SH-SY5Y (cell line): ENCODE results near the gene SLC39A11.

ENCODE experiments used
- GATA2 ChIP-seq: IDR thresholded peaks from 2 replicates; pipeline ENCODE4 v1.6.1; 2011; ENCODE audit warnings: mild to moderate bottlenecking, low read depth, low read length
- GATA3 ChIP-seq: IDR thresholded peaks from 2 replicates; pipeline ENCODE4 v1.6.1; 2011; ENCODE audit warnings: low read depth, mild to moderate bottlenecking, low read length, moderate library complexity

Gene SLC39A11

GRCh38 chr17:73068322-73069153 is 23.9 kb downstream of the SLC39A11 start:
- peak; percentile 67 for TF ChIP-seq GATA2
- TF ChIP-seq GATA3 = peak; percentile 40; the same call in 1 of the 2 replicates

- TF ChIP-seq GATA3 = no peak
- TF ChIP-seq GATA2 = no peak
Observed at GRCh38 chr17:73067075-73067474, 25.4 kb downstream of the SLC39A11 start.

GRCh38 chr17:73066148-73066884 is 26.2 kb downstream of the SLC39A11 start:
- no peak for TF ChIP-seq GATA2
- TF ChIP-seq GATA3 = no peak

GRCh38 chr17:73065376-73065775 is 27.1 kb downstream of the SLC39A11 start:
- no peak for TF ChIP-seq GATA2
- no peak for TF ChIP-seq GATA3

- TF ChIP-seq GATA2 (peak; percentile 32; the same call in 1 of the 2 replicates), GATA3 (no peak)
Observed at GRCh38 chr17:73064084-73064938, 28.2 kb downstream of the SLC39A11 start.

- TF ChIP-seq GATA3 = no peak
- TF ChIP-seq GATA2 = no peak
Observed at GRCh38 chr17:73062726-73063125, 29.8 kb downstream of the SLC39A11 start.

- no peak for TF ChIP-seq GATA2
- TF ChIP-seq GATA3 = no peak
Observed at GRCh38 chr17:73061161-73061560, 31.3 kb downstream of the SLC39A11 start.

- TF ChIP-seq GATA3 (no peak), GATA2 (no peak)
Observed at GRCh38 chr17:73060721-73061120, 31.8 kb downstream of the SLC39A11 start.

- TF ChIP-seq GATA2 (no peak), GATA3 (no peak)
Observed at GRCh38 chr17:73058022-73058421, 34.5 kb downstream of the SLC39A11 start.

- TF ChIP-seq GATA2 = no peak
- no peak for TF ChIP-seq GATA3
Observed at GRCh38 chr17:73057196-73057595, 35.3 kb downstream of the SLC39A11 start.

GRCh38 chr17:73052923-73053322 is 39.6 kb downstream of the SLC39A11 start:
- TF ChIP-seq GATA2 = no peak
- TF ChIP-seq GATA3 = no peak

- no peak for TF ChIP-seq GATA3
- TF ChIP-seq GATA2 = no peak
Observed at GRCh38 chr17:73050797-73051196, 41.7 kb downstream of the SLC39A11 start.

- no peak for TF ChIP-seq GATA2
- no peak for TF ChIP-seq GATA3
Observed at GRCh38 chr17:73048170-73048569, 44.3 kb downstream of the SLC39A11 start.

GRCh38 chr17:73045724-73046123 is 46.8 kb downstream of the SLC39A11 start:
- TF ChIP-seq GATA2 (no peak), GATA3 (no peak)
